RWPE1 (cell line): Measurements from ENCODE around the gene NEURL1B.
A peak's percentile ranks its signal among the peaks of the same experiment; 100 is the strongest.

ENCODE experiments used
- CTCF ChIA-PET: fragments of 350-600 bp; sonication (Branson Sonifier 250); formaldehyde crosslinking; extraction: SDS; loops from one replicate; lab custom pipeline; 2021; lab: Yijun Ruan, JAX
- POLR2A ChIA-PET: fragments of 400-600 bp; formaldehyde crosslinking; extraction: SDS; loops from one replicate; lab custom pipeline; 2020; ENCODE audit warnings: antibody characterized with exemption; ENCODE audit not compliant: low non-redundant PET; lab: Yijun Ruan, JAX
- DNase-seq: peaks from one replicate; pipeline ENCODE4 v3.0.0; 2012; ENCODE audit warnings: low spot score
- H3K27ac ChIP-seq: fragments of 450-650 bp; 2 replicates; pipeline ENCODE4 v1.5.1; 2017
- TF ChIP-seq, protein P1 (sequence below): fragments of 450-650 bp; conservative IDR thresholded peaks from 2 replicates; pipeline ENCODE4 v1.5.1; 2017; ENCODE audit warnings: low read depth, mild to moderate bottlenecking

The NEURL1B gene

GRCh38 chr5:172689218-172689572 is 48.1 kb downstream of the NEURL1B start:
- TF ChIP-seq, protein P1, sequence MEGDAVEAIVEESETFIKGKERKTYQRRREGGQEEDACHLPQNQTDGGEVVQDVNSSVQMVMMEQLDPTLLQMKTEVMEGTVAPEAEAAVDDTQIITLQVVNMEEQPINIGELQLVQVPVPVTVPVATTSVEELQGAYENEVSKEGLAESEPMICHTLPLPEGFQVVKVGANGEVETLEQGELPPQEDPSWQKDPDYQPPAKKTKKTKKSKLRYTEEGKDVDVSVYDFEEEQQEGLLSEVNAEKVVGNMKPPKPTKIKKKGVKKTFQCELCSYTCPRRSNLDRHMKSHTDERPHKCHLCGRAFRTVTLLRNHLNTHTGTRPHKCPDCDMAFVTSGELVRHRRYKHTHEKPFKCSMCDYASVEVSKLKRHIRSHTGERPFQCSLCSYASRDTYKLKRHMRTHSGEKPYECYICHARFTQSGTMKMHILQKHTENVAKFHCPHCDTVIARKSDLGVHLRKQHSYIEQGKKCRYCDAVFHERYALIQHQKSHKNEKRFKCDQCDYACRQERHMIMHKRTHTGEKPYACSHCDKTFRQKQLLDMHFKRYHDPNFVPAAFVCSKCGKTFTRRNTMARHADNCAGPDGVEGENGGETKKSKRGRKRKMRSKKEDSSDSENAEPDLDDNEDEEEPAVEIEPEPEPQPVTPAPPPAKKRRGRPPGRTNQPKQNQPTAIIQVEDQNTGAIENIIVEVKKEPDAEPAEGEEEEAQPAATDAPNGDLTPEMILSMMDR, result no peak
- DNase-seq, result no peak
- no peak overlapping the region; the same call in 1 of the 2 replicates for H3K27ac ChIP-seq
- POLR2A ChIA-PET, result no interaction called here
- CTCF ChIA-PET, result interaction anchor here (0.6 to 1.1 kb wide), 3 partner anchors 18 to 210 kb away, joined by 3 to 4 read pairs (median 3); no protein-coding TSS in a partner anchor

GRCh38 chr5:172689801-172690200 is 48.7 kb downstream of the NEURL1B start:
- TF ChIP-seq, protein P1, result no peak
- peak overlapping the region; percentile 3; the same call in 1 of the 2 replicates for H3K27ac ChIP-seq
- ChIA-PET POLR2A (no interaction called here), CTCF (interaction anchor here (0.6 to 1.1 kb wide), 2 partner anchors 210 to 386 kb away, joined by 3 read pairs; no protein-coding TSS in a partner anchor)
- no peak for DNase-seq

GRCh38 chr5:172690258-172691075 is 49.4 kb downstream of the NEURL1B start:
- ChIA-PET CTCF (interaction anchor here (0.7 to 1.1 kb wide), 2 partner anchors 211 to 641 kb away, joined by 3 read pairs; no protein-coding TSS in a partner anchor), POLR2A (no interaction called here)
- TF ChIP-seq, protein P1, result no peak
- peak overlapping the region; percentile 3; the same call in 1 of the 2 replicates for H3K27ac ChIP-seq
- DNase-seq, result no peak

DNA sequence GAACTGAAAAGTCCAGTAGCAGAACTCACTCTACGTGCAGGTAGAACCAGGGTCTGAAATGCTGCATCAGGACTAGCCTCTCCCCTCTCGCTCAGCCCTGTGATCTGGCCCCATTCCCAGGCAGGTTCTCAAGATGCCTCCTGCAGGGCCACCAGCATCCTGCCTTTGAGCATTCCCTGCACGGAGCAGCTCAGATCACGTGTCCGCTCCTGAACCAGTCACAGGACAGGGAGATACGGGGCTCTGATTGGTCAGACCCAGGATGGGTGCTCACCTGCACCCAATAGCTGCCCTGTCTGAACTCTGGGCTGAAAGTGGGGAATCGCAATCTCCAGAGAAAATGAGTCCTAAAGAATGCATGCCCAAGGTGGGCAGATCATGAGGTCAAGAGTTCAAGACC is 50.8 kb downstream of the NEURL1B start:
- ChIA-PET CTCF (no interaction called here), POLR2A (no interaction called here)
- DNase-seq, result no peak
- TF ChIP-seq, protein P1, result no peak
- no peak overlapping the region for H3K27ac ChIP-seq

GRCh38 chr5:172692451-172692850 is 51.4 kb downstream of the NEURL1B start:
- H3K27ac ChIP-seq, result no peak overlapping the region
- TF ChIP-seq, protein P1, result no peak
- ChIA-PET POLR2A (no interaction called here), CTCF (no interaction called here)
- no peak for DNase-seq

GRCh38 chr5:172692981-172693380 is 51.9 kb downstream of the NEURL1B start:
- CTCF ChIA-PET, result interaction anchor here (0.6 to 1.9 kb wide), 2 partner anchors 214 to 241 kb away, joined by 4 to 6 read pairs; no protein-coding TSS in a partner anchor
- POLR2A ChIA-PET, result no interaction called here

More at GRCh38 chr5:172692981-172693380, 51.9 kb downstream of the NEURL1B start:
- H3K27ac ChIP-seq, result peak overlapping the region; percentile 56
- no peak for DNase-seq
- TF ChIP-seq, protein P1, result no peak
